Measurements from ENCODE around the gene CETP. TPM values are rescaled to one million over a fixed set of nuclear protein-coding genes. Genes with fewer than 3 reads are reported as not detected.
A peak's percentile ranks its signal among the peaks of the same experiment; 100 is the strongest.

The CETP gene
- total RNA-seq, 6 experiments from 2014 or later = 0.62 to 11.8 (median 4.7) TPM

GRCh38 chr16:56988161-56988947 lies 26.6 kb downstream of the CETP start:
- ATAC-seq = peak in 3 of 4 donors; percentile 1 to 4 (median 1)

DNA sequence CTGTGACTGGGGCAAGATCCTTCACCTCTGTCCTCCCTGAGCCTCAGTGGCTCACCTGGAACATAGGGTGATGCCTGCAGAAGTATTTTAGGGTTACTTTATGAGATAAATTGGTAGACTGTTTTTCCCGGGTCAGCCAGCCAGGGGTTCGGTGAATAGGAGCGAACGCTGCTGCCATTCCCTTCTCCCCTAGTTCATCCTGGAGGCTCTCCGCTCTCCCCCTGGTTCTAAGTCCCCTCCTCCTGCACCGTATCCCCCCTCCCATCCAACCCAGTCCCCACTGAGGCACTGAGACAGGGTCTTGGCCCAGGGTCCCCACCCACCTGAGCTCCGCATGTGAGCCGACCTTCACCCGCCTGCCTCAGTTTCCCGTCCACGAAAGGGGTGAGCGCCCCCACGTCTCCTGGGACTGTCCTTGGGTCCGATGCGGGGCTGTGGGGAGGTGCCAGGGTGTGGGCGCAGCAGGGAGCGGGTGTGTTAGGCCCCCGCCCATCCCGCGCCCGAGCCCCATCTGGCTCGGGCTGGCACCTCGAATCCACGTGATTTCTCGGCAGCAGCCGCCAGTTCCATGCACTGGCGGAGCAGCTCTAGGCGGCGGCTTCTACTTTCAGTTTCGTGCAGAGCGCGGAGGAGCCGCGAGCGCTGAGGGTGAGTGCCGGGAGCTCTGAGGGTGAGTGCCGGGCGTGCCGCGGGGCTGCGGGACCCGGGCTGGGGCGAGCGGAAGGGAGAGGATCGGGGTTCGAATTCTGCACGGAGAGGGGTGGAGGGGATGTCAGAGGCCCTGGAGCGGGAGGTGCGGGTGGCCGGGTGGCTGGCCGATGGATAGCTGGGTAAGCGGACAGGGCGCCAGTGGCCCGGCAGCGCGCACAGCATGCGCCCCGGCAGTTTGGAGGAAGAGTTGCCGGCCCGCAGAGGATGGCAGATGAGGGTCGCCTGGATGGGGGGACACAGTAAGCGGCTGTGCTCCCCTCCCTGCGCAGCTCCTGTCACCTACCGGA lies 27.5 kb downstream of the CETP start, which contains the start of gene NLRC5:
Gene NLRC5 (plus strand): TSS at position 610 of the 998 bp plus-strand sequence. CDS start 31,156 bp downstream, outside the sequence.
- H3K36me3 ChIP-seq = no peaks in the 10 kb centered on the region
- no peaks in the 10 kb centered on the region for H3K9me3 ChIP-seq
- 5% methylated on average over 35 of the region's 64 CpGs for WGBS (ENCODE audit: insufficient coverage, low coverage, low lambda C conversion rate, missing lambda C conversion rate)
- peak within 1 kb of the TSS; percentile 63 to 76 (median 73) for H3K4me3 ChIP-seq
- ATAC-seq (peak; percentile 90 to 95 (median 94)), DNase-seq (peak; percentile 91 to 94 (median 92))
- TF ChIP-seq, protein P1, sequence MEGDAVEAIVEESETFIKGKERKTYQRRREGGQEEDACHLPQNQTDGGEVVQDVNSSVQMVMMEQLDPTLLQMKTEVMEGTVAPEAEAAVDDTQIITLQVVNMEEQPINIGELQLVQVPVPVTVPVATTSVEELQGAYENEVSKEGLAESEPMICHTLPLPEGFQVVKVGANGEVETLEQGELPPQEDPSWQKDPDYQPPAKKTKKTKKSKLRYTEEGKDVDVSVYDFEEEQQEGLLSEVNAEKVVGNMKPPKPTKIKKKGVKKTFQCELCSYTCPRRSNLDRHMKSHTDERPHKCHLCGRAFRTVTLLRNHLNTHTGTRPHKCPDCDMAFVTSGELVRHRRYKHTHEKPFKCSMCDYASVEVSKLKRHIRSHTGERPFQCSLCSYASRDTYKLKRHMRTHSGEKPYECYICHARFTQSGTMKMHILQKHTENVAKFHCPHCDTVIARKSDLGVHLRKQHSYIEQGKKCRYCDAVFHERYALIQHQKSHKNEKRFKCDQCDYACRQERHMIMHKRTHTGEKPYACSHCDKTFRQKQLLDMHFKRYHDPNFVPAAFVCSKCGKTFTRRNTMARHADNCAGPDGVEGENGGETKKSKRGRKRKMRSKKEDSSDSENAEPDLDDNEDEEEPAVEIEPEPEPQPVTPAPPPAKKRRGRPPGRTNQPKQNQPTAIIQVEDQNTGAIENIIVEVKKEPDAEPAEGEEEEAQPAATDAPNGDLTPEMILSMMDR (IDR thresholded peaks at IDR 0.05) = no peak
- TF ChIP-seq POLR2A (IDR thresholded peaks at IDR 0.05) = peak; percentile 89
- intact Hi-C loops (cut with DNase I) = no loop called here
- H3K4me1 ChIP-seq = peaks cover 0 to 19% (median 0%) of the 10 kb centered on the region in 4 donors
- peak within 1 kb of the TSS; percentile 78 to 86 (median 83) for H3K27ac ChIP-seq
- H3K27me3 ChIP-seq = no peaks in the 10 kb centered on the region

More at GRCh38 chr16:56988161-56988947, 26.6 kb downstream of the CETP start:
- Histone ChIP-seq H3K4me1 (peaks cover 0 to 19% (median 0%) of the 10 kb centered on the region in 4 donors), H3K27me3 (no peaks in the 10 kb centered on the region), H3K27ac (peak overlapping the region; percentile 78 to 86 (median 83)), H3K4me3 (peak overlapping the region; percentile 63 to 76 (median 73)), H3K36me3 (no peaks in the 10 kb centered on the region), H3K9me3 (no peaks in the 10 kb centered on the region)
- no peak for TF ChIP-seq POLR2A (IDR thresholded peaks at IDR 0.05)
- TF ChIP-seq, protein P1 (IDR thresholded peaks at IDR 0.05) = no peak
- WGBS (ENCODE audit: insufficient coverage, low coverage, low lambda C conversion rate, missing lambda C conversion rate) = 72% methylated on average over 4 of the region's 6 CpGs
- DNase-seq = peak in 2 of 3 donors; percentile 46 to 53
- intact Hi-C loops (cut with DNase I) = no loop called here

DNA sequence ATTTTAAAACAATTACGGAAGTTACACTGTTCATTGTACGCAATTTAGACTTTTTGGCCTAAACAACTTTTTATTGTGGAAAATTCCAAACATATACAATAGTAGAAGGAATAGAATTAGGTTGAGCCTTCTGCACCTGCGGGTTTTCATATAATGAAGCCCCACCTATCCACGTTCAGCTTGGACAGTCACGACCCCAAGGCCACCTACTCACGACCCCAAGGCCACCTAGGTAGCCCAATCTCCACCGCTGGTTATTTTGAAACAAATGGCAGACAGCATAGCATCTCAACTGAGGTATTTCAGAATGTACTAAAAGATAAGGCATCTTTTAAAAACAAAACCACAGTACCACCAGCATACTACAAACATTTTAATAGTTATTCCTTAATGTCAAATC lies 28.2 kb downstream of the CETP start:
- H3K9me3 ChIP-seq = no peaks in the 10 kb centered on the region
- ATAC-seq = no peak
- peaks cover 0 to 19% (median 0%) of the 10 kb centered on the region in 4 donors for H3K4me1 ChIP-seq
- H3K27ac ChIP-seq = peak overlapping the region; percentile 78 to 86 (median 83)
- intact Hi-C loops (cut with DNase I) = no loop called here
- TF ChIP-seq, protein P1 (IDR thresholded peaks at IDR 0.05) = no peak
- no peak for TF ChIP-seq POLR2A (IDR thresholded peaks at IDR 0.05)
- H3K27me3 ChIP-seq = no peaks in the 10 kb centered on the region
- H3K36me3 ChIP-seq = no peaks in the 10 kb centered on the region
- peak in 1 of 3 donors; percentile 24 for DNase-seq
- WGBS (ENCODE audit: insufficient coverage, low coverage, low lambda C conversion rate, missing lambda C conversion rate) = 3% methylated on average over 7 of the region's 7 CpGs
- peak overlapping the region; percentile 63 to 76 (median 73) for H3K4me3 ChIP-seq

Measured in right lobe of liver (tissue), 6 donors.